HG03135 (cell line): ENCODE data around the gene PTPRN2.
"Not testable (repeated sequence)": the region's sequence is repeated elsewhere in the genome, so short reads cannot be mapped to it uniquely, and the experiment has no call there.

Experiments used
- ATAC-seq: cut with Tn5 transposase; IDR thresholded peaks from one replicate; pipeline ENCODE4 v1.9.1; 2021; ENCODE audit warnings: mild to moderate bottlenecking, moderate library complexity; ENCODE audit not compliant: unreplicated experiment

PTPRN2 gene

GRCh38 chr7:158227258-158227984 lies 360.2 kb downstream of the PTPRN2 start:
- ATAC-seq: no peak

- no peak for ATAC-seq
Measured at GRCh38 chr7:158216198-158216597, 371.4 kb downstream of the PTPRN2 start.

- ATAC-seq: no peak
Measured at GRCh38 chr7:158209435-158209834, 378.2 kb downstream of the PTPRN2 start.

GRCh38 chr7:158206341-158206740 lies 381.3 kb downstream of the PTPRN2 start:
- ATAC-seq: no peak

GRCh38 chr7:158204453-158204852 lies 383.2 kb downstream of the PTPRN2 start:
- ATAC-seq: no peak

- ATAC-seq: not testable (repeated sequence)
Measured at GRCh38 chr7:158203948-158204347, 383.7 kb downstream of the PTPRN2 start.

GRCh38 chr7:158194365-158194900 lies 393.2 kb downstream of the PTPRN2 start:
- no peak for ATAC-seq

GRCh38 chr7:158193446-158193845 lies 394.2 kb downstream of the PTPRN2 start:
- ATAC-seq: no peak

- ATAC-seq: no peak
Measured at GRCh38 chr7:158192956-158193355, 394.7 kb downstream of the PTPRN2 start.

GRCh38 chr7:158192184-158192835 lies 395.3 kb downstream of the PTPRN2 start:
- no peak for ATAC-seq

- no peak for ATAC-seq
Measured at GRCh38 chr7:158191671-158192070, 396.0 kb downstream of the PTPRN2 start.

GRCh38 chr7:158190756-158191155 lies 396.9 kb downstream of the PTPRN2 start:
- no peak for ATAC-seq

- ATAC-seq: no peak
Measured at GRCh38 chr7:158188676-158189075, 398.9 kb downstream of the PTPRN2 start.

- ATAC-seq: no peak
Measured at GRCh38 chr7:158187694-158187994, 400.0 kb downstream of the PTPRN2 start.

- ATAC-seq: no peak
Measured at GRCh38 chr7:158186864-158187693, 400.5 kb downstream of the PTPRN2 start.

- ATAC-seq: no peak
Measured at GRCh38 chr7:158186406-158186805, 401.2 kb downstream of the PTPRN2 start.

GRCh38 chr7:158185653-158186052 lies 402.0 kb downstream of the PTPRN2 start:
- ATAC-seq: no peak

GRCh38 chr7:158183431-158183830 lies 404.2 kb downstream of the PTPRN2 start:
- ATAC-seq: no peak

- ATAC-seq: no peak
Measured at GRCh38 chr7:158176561-158177173, 411.0 kb downstream of the PTPRN2 start.

- no peak for ATAC-seq
Measured at GRCh38 chr7:158175779-158176178, 411.8 kb downstream of the PTPRN2 start.

GRCh38 chr7:158174947-158175346 lies 412.7 kb downstream of the PTPRN2 start:
- ATAC-seq: no peak
